GM12891 (cell line): ENCODE results near the gene PRIMA1.

Experiments used
- POLR2A ChIP-seq: IDR thresholded peaks from 2 replicates; pipeline ENCODE4 v1.6.1; 2011; ENCODE audit warnings: low read depth, low read length, control low read depth
- POLR2AphosphoS5 ChIP-seq: IDR thresholded peaks from 2 replicates; pipeline ENCODE4 v1.6.1; 2011; ENCODE audit warnings: low read depth, low read length, control low read depth
- TAF1 ChIP-seq: IDR thresholded peaks from 2 replicates; pipeline ENCODE4 v1.6.1; 2011; ENCODE audit warnings: low read depth, low read length, control low read depth

- TF ChIP-seq POLR2A (no peak), POLR2AphosphoS5 (no peak), TAF1 (no peak)
Observed at GRCh38 chr14:93717668-93718320, 70.5 kb downstream of the PRIMA1 start.
